ENCODE measurements around the gene ABI3.

ABI3 gene

GRCh38 chr17:49224198-49224996 is 13.9 kb downstream of the ABI3 start:
- DNase-seq (ENCODE audit: low read depth, low spot score): no peak

DNA sequence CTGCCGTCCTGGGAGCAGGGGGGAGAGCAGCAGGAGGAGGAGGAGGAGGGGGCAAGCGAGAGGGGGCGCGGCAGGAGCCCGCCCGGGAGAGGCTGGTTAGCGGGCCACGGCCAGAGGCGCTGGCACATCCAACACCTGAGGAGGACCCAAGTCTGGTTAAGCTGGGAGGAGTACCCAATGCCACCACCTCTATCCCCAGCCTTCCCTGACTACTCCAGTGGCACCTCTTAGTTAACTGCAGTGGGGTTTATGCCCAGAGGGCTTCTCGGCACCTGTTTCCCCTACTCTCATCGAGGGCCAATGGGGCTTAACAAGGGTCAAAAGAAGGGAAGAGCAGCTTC is 14.5 kb downstream of the ABI3 start:
- no peak overlapping the region for H3K27ac ChIP-seq
- DNase-seq (ENCODE audit: low read depth, low spot score): no peak

More at GRCh38 chr17:49224198-49224996, 13.9 kb downstream of the ABI3 start:
- no peak overlapping the region for H3K27ac ChIP-seq

DNA sequence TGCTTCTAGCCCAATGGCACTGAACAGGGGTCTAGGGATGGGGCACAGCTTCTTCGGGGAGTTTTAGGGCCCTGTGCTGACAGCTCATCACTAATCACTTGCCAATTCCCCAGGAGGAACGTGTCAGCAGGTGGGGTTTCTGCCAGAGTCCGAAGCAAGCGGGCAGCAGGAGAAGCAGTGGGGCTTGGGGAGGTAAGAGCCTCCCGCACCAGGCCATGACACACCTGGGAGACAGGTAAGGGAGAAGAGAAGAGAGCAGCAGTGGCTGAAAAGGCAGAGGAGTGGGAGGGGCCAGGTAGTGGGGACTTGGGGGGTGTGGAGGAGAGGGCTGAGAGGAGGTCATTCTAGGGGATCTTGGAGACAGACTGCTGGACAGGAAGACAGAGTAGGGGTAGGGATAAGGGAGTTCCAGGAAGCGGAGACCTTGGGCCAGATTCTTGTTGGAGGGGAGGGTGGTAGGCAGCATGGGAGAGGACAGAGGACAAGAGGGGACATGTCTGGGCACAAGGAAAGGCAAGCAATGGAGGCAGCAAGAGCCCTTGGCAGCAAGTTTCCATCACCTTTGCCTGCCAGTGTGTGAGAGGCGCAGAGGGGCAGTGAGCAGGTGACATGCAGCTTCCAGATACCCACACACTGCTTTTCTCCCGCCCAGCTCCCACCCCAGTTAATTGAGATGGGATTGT is 15.2 kb downstream of the ABI3 start:
- no peak overlapping the region for H3K27ac ChIP-seq
- no peak for DNase-seq (ENCODE audit: low read depth, low spot score)

GRCh38 chr17:49226771-49227435 is 16.4 kb downstream of the ABI3 start:
- H3K27ac ChIP-seq: no peak overlapping the region
- no peak for DNase-seq (ENCODE audit: low read depth, low spot score)

GRCh38 chr17:49227436-49228261 is 17.1 kb downstream of the ABI3 start:
- no peak for DNase-seq (ENCODE audit: low read depth, low spot score)
- no peak overlapping the region for H3K27ac ChIP-seq

GRCh38 chr17:49229076-49229804 is 18.7 kb downstream of the ABI3 start:
- no peak overlapping the region for H3K27ac ChIP-seq
- DNase-seq (ENCODE audit: low read depth, low spot score): no peak

GRCh38 chr17:49229805-49230600 is 19.5 kb downstream of the ABI3 start:
- no peak overlapping the region for H3K27ac ChIP-seq

DNA sequence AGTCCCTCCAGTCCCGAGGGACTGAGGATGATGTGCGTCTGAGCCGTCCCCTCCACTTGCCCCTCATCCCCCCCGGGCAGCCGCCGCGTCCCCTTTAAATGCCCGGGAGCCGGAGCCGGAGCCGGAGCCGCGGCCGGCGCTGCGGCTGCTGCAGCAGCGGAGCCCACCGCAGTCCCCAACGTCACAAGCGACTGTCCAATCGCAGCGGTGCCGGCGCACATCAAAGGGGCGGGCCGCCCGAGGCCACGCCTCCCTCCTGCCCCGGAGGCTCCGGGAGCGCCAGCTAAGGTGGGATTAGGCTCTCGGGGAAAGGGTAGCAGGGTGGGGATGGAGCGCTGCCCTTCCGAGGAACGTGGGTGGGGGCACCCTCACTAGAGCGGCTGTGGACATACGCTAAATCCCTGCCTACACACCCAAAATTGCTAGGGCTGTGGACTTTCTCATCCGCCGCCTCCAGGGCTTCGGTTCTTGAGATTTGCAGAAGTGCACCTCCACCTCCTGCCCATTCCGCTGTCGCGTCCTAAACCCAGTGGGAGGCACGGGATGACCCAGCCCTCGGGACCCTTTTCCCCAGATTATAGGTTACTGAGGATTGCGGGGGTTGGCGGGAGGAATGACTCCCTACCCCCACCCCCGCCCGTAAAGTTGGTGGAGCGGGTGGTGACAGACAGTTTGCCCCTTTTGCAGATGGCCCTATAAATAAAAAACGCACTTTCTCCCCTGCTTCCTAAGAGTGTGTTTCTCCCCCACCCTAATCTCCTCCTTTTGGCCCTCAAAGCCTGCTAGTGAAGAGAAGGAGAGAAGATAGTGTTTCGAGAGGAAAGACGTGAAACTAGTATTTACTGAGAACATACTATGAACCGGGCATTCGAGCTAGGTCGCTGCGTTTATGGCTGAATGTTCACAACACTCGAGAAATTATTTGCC is 20.4 kb downstream of the ABI3 start, which contains the start of gene PHOSPHO1:
Gene PHOSPHO1 (minus strand): TSS at position 152 of the 927 bp plus-strand sequence. CDS start 4,096 bp downstream, outside the sequence.
- no peak within 1 kb of the TSS for H3K27ac ChIP-seq
- no peak for DNase-seq (ENCODE audit: low read depth, low spot score)

More at GRCh38 chr17:49229805-49230600, 19.5 kb downstream of the ABI3 start:
- no peak for DNase-seq (ENCODE audit: low read depth, low spot score)

GRCh38 chr17:49231563-49231894 is 21.0 kb downstream of the ABI3 start:
- no peak overlapping the region for H3K27ac ChIP-seq
- DNase-seq (ENCODE audit: low read depth, low spot score): no peak

DNA sequence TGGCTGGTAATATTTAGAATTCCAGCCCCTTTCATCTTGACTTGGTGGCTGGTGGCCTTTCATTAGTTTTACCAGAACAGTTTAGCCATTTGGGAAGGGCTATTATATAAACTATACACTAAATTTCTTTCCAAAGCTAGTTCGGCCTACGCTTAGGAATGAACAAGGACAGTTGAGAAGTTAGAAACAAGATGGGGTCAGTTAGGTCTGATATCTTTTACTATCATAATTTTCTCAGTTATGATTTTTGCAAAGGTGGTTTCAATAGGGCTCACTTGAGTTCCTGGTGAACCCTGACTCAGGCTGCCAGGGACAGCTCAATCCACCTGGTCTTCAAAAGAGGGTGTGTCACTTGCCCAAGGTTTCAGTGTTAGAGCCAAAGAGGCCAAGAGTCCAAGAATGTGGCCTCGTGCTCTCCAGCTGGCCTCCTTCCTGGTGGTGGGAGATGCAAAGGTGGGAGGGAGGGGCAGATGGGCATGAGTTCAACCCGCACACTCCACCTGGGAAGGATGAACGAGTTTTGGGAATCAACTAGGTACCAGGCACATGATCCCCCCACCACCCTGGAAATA is 24.1 kb downstream of the ABI3 start:
- DNase-seq (ENCODE audit: low read depth, low spot score): no peak
- H3K27ac ChIP-seq: no peak overlapping the region

GRCh38 chr17:49235896-49236295 is 25.4 kb downstream of the ABI3 start:
- H3K27ac ChIP-seq: no peak overlapping the region
- DNase-seq (ENCODE audit: low read depth, low spot score): no peak

DNA sequence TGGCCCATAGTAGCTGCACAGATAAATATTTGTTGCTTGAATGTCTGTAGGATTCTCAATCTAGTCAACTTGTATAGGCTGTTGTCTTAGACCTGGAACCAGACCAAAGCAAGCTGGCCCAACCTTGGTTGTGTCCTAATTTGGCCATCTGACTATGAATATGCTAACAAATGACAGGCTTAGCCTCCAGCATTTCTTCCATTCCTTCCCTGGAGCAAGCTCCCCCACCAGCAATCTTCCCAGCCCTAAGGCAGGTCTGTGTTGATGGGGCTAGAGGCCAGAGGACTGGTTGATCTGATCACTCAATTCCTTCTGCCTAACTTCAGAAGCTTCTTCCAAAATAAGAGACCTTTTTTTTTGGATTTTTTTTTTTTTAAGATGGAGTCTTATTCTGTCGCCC is 29.5 kb downstream of the ABI3 start:
- DNase-seq (ENCODE audit: low read depth, low spot score): no peak
- H3K27ac ChIP-seq: no peak overlapping the region

DNA sequence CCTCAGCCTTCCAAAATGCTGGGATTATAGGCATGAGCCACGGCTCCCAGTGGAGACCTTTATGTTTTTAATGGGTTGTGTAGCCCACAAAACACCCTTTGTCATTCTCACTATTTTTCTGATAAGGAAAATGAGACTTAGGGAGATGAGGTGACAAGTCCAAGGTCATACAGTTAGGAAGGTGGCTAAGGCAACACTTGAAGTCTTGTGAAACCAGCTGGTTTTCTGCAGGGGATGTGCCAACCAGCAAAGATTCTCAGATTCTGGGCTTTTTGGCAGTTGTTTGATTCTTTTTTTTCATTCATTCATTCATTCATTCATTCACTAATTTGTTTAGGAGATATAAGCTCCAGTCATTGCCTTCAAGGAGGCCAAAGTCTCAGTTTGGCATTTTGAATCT is 30.1 kb downstream of the ABI3 start:
- no peak overlapping the region for H3K27ac ChIP-seq
- no peak for DNase-seq (ENCODE audit: low read depth, low spot score)

DNA sequence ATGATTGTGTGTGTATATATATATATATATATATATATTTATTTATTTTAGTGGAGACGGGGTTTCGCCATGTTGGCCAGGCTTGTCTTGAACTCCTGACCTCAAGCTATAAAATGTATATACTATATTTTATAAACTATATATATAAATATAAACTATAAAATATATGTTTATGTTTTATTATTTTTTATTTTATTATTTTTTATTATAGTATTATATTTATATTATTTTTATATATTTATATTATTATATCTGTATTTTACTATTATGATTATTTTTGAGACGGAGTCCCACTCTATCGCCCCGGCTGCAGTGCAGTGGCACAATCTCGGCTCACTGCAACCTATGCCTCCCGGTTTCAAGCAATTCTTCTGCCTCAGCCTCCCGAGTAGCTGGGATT is 30.5 kb downstream of the ABI3 start:
- H3K27ac ChIP-seq: no peak overlapping the region
- DNase-seq (ENCODE audit: low read depth, low spot score): no peak

DNA sequence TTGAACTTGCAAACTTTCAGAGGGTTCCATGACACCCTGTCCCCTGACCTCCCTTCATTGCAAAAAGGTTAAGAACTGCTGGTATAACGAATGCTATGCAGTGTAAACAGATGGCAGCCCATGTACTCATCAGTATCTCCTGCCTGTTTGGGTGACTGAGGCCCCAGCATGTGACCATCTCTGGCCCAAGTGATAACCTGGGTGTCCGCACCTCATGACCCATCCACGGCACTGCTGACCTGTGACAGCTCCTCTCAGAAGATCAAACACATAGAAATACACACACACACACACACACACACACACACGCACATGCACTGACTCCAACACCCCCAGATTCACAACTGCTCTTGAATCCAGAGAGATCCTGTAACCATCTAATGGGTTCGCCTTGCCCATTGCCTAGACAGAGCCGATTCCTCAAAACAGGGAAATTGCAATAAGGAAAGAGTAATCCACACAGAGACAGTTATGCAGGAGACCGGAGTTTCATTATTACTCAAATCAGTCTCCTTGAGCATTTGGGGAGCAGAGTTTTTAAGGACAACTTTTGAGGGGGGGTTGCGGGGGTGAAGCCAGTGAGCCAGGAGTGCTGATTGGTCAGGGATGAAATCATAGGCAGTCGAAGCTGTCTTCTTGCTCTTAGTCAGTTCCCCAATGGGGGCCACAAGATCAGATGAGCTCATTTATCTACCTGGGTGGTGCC is 31.3 kb downstream of the ABI3 start:
- no peak for DNase-seq (ENCODE audit: low read depth, low spot score)
- H3K27ac ChIP-seq: no peak overlapping the region

DNA sequence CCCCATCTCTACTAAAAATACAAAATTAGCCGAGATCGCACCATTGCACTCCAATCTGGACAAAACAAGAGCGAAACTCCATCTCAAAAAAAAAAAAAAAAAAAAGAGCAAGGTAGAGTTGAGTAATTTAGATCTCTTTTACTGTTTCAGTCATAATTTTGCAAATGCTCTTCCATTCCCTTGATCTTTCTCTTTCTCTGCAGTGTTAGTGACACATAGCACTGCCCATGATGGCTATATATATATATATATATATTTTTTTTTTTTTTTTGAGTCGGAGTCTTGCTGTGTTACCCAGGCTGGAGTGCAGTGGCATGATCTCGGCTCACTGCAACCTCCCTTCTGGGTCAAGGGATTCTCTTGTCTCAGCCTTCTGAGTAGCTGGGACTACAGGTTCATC is 32.3 kb downstream of the ABI3 start:
- H3K27ac ChIP-seq: no peak overlapping the region
- DNase-seq (ENCODE audit: low read depth, low spot score): no peak

GRCh38 chr17:49244839-49245238 is 34.3 kb downstream of the ABI3 start:
- no peak overlapping the region for H3K27ac ChIP-seq
- no peak for DNase-seq (ENCODE audit: low read depth, low spot score)

Data from epithelial cell of prostate (primary cell).